ENCODE data around the gene WRAP73. TPM values are rescaled to one million over a fixed set of nuclear protein-coding genes. Genes with fewer than 3 reads are reported as not detected.

The WRAP73 gene
- total and polyA plus RNA-seq, 2 experiments from 2014 or later: 14.7 to 28.8 TPM

DNA sequence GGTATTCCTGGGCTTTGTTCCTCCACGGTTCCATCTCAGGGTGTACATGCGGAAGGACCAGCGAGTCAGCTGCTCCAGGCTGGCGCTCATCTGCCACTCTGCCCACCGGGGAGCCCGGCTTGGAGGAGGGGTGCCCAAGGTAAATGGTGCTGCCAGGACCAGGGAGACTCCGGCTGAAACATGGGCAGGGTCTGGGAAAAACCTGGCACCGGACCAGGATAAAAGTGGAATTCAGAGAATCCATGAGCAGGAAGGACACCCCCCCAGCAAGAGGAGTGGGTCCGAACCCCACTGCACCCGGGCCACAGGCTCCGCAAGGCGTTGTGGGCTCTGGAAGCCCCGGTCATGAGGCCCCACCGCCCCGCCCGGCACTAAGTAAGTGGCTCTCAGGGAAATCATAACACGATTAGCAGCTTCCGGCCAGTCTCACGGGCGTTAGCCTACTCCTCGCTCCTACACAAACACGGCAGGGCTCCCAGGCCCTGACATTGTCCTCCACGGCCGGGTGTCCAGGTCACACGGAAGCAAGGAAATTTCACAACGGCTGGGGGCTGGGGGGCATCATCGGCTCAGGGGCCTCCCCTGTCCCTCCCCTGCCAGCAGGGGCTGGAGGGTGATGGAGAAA lies 59.7 kb downstream of the WRAP73 start:
- DNase-seq (ENCODE audit: low spot score): no peak
- Histone ChIP-seq H2AFZ (no peak overlapping the region), H3K27ac (no peak overlapping the region), H3K4me1 (ENCODE audit: insufficient read depth) (no peaks in the 10 kb centered on the region), H3K4me2 (no peak overlapping the region), H3K4me3 (no peak overlapping the region), H3K9me3 (ENCODE audit: low read depth) (no peaks in the 10 kb centered on the region), H3K9me2 (replicated peaks; ENCODE audit: insufficient read depth) (no peaks in the 10 kb centered on the region), H4K20me1 (ENCODE audit: insufficient read depth, poor library complexity, severe bottlenecking) (no peaks in the 10 kb centered on the region), H3K27me3 (no peaks in the 10 kb centered on the region), H3K79me2 (no peaks in the 10 kb centered on the region), H3K36me3 (replicated peaks; ENCODE audit: insufficient read depth, low read depth) (no peaks in the 10 kb centered on the region)
- WGBS (ENCODE audit: low lambda C conversion rate, missing lambda C conversion rate): 69% methylated on average over 27 of the region's 27 CpGs
- TF ChIP-seq EZH2phosphoT487 (IDR thresholded peaks at IDR 0.05; ENCODE audit: low read depth, severe bottlenecking, unreplicated experiment) (no peak), EZH2 (IDR thresholded peaks at IDR 0.05; ENCODE audit: borderline replicate concordance) (no peak), CTCF (IDR thresholded peaks at IDR 0.05; ENCODE audit: poor library complexity) (no peak)

GRCh38 chr1:3588395-3588794 lies 61.5 kb downstream of the WRAP73 start:
- TF ChIP-seq EZH2phosphoT487 (IDR thresholded peaks at IDR 0.05; ENCODE audit: low read depth, severe bottlenecking, unreplicated experiment) (no peak), CTCF (IDR thresholded peaks at IDR 0.05; ENCODE audit: poor library complexity) (no peak), EZH2 (IDR thresholded peaks at IDR 0.05; ENCODE audit: borderline replicate concordance) (no peak)
- no peaks in the 10 kb centered on the region for H3K27me3 ChIP-seq
- no peaks in the 10 kb centered on the region for H3K9me2 ChIP-seq (replicated peaks; ENCODE audit: insufficient read depth)
- no peaks in the 10 kb centered on the region for H4K20me1 ChIP-seq (ENCODE audit: insufficient read depth, poor library complexity, severe bottlenecking)
- no peak overlapping the region for H3K4me3 ChIP-seq
- H3K27ac ChIP-seq: no peak overlapping the region
- H3K9me3 ChIP-seq (ENCODE audit: low read depth): no peaks in the 10 kb centered on the region
- H3K79me2 ChIP-seq: no peaks in the 10 kb centered on the region
- H3K36me3 ChIP-seq (replicated peaks; ENCODE audit: insufficient read depth, low read depth): no peaks in the 10 kb centered on the region
- 81% methylated on average over 3 of the region's 5 CpGs for WGBS (ENCODE audit: low lambda C conversion rate, missing lambda C conversion rate)
- no peak overlapping the region for H3K4me2 ChIP-seq
- no peak overlapping the region for H2AFZ ChIP-seq
- no peaks in the 10 kb centered on the region for H3K4me1 ChIP-seq (ENCODE audit: insufficient read depth)
- no peak for DNase-seq (ENCODE audit: low spot score)

DNA sequence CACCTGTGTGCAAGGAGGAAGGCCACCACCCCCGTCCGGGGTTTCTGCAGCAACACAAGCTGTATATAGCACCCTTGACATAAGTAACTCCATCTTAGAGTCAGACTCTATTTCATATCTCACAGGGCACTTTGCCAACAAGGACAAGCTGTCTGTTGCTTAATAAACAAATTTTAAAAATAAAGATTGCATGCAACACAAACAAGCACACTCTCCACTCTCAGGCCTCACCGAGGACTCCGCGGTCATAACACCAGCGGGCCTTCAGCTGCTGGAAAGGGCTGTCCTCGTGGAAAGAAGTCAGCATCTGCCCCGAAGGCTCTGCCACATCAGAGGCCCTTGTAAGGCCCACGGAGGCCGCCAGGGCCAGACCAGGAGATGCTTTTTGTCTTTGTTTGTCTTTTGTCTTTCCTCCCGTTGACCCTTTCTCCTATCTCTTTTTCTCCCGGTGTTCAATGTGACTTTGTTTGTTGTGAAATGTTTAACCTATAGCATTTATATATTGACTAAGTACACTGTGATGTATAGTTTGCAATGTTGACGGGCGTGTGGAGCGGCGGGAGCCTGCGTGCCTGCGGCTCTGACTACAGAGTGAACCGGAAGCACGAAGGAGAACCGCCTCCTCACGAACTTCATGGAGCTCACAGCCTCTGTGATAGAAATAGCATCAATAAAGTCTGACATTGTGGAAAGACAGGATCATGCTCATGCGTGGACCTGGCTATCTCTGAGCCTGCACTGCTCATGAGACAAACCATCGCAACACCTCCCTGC lies 62.7 kb downstream of the WRAP73 start:
- TF ChIP-seq EZH2 (IDR thresholded peaks at IDR 0.05; ENCODE audit: borderline replicate concordance) (no peak), CTCF (IDR thresholded peaks at IDR 0.05; ENCODE audit: poor library complexity) (no peak), EZH2phosphoT487 (IDR thresholded peaks at IDR 0.05; ENCODE audit: low read depth, severe bottlenecking, unreplicated experiment) (no peak)
- Histone ChIP-seq H3K27me3 (no peaks in the 10 kb centered on the region), H3K4me2 (no peak overlapping the region), H3K4me1 (ENCODE audit: insufficient read depth) (no peaks in the 10 kb centered on the region), H3K27ac (peak overlapping the region; percentile 81), H3K79me2 (no peaks in the 10 kb centered on the region), H3K9me3 (ENCODE audit: low read depth) (no peaks in the 10 kb centered on the region), H3K36me3 (replicated peaks; ENCODE audit: insufficient read depth, low read depth) (no peaks in the 10 kb centered on the region), H2AFZ (no peak overlapping the region), H4K20me1 (ENCODE audit: insufficient read depth, poor library complexity, severe bottlenecking) (no peaks in the 10 kb centered on the region), H3K9me2 (replicated peaks; ENCODE audit: insufficient read depth) (no peaks in the 10 kb centered on the region), H3K4me3 (no peak overlapping the region)
- 61% methylated on average over 24 of the region's 24 CpGs for WGBS (ENCODE audit: low lambda C conversion rate, missing lambda C conversion rate)
- peak; percentile 75 for DNase-seq (ENCODE audit: low spot score)
